ENCODE data around the gene IL23R.

DNA sequence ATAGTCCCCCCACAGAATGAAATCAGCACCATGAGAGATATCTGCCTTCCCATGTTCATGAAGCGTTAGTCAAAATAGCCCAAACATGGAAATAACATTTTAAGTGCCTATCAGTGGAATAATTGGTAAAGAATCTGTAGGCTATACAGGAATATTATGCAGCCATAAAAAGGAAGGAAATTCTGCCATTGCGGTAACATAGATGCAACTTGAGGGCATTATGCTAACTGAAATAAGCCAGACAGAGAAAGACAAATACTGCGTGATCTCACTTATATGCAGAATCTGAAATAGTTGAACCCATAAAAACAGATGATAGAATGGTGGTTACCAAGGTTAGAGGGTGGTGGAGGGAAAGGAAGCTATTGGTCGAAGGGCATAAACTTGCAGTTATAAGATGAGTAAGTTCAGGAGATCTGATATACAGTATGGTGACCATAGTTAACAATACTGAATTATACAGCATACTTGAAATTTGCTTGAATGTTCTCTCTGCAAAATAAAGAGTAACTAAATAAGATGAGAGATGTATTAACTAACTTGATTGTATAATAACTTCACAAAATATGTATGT is 699 bp upstream of the IL23R start:
- TF ChIP-seq, protein P1, sequence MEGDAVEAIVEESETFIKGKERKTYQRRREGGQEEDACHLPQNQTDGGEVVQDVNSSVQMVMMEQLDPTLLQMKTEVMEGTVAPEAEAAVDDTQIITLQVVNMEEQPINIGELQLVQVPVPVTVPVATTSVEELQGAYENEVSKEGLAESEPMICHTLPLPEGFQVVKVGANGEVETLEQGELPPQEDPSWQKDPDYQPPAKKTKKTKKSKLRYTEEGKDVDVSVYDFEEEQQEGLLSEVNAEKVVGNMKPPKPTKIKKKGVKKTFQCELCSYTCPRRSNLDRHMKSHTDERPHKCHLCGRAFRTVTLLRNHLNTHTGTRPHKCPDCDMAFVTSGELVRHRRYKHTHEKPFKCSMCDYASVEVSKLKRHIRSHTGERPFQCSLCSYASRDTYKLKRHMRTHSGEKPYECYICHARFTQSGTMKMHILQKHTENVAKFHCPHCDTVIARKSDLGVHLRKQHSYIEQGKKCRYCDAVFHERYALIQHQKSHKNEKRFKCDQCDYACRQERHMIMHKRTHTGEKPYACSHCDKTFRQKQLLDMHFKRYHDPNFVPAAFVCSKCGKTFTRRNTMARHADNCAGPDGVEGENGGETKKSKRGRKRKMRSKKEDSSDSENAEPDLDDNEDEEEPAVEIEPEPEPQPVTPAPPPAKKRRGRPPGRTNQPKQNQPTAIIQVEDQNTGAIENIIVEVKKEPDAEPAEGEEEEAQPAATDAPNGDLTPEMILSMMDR (IDR thresholded peaks at IDR 0.05): no peak
- no peak for TF ChIP-seq EZH2 (IDR thresholded peaks at IDR 0.05; ENCODE audit: borderline replicate concordance, insufficient read depth, low read depth, low read length, poor library complexity, severe bottlenecking)
